ENCODE data around the gene SLMAP.

Gene SLMAP

DNA sequence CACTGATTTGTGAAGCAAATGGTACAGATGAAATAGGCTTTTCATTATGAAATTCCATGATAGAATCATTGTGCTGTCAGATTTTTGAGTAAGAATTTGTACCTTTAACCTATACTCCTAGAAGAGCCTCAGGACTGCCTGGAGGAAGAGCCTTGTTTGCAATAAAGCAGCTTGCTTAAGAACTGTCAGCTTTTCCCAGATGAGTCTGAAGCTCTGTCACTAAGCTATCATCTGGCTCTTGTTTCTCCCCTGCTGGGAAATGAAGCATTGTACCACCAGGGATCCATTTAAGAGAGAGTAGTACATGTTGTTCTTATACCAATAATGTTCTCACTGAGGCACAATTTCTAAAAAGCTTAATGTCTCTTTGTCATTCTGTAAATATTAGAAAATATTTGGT, 167.0 kb downstream of the SLMAP start:
- Mint-ChIP-seq H3K9me3 (no peaks in the 10 kb centered on the region), H3K36me3 (ENCODE audit: low read depth) (peaks cover 28% of the 10 kb centered on the region), H3K4me1 (ENCODE audit: low read depth) (no peaks in the 10 kb centered on the region), H3K27ac (no peak overlapping the region), H3K4me3 (no peak overlapping the region), H3K27me3 (ENCODE audit: low read depth) (no peaks in the 10 kb centered on the region)
- DNase-seq (ENCODE audit: low spot score), result no peak

DNA sequence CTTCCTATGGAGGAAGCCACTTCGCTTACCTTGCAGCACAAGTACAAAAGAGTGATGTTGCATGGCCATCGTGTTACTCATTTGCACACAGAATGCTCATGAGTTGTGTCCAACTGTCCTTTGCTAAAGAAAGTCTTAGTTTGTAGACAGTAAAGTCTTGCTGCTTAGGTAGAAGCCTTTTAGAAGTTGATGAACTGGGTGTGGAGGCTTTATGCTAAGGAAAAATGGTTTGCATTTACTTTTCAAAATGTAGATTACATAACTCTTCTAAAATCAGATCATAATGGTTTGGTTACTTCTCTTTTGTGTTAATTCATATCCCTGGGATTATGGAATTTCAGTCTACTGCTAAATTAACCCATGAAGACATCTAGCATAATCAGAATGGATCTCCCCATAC, 167.6 kb downstream of the SLMAP start:
- H3K9me3 Mint-ChIP-seq, result no peaks in the 10 kb centered on the region
- H3K27me3 Mint-ChIP-seq (ENCODE audit: low read depth), result no peaks in the 10 kb centered on the region
- no peak overlapping the region for H3K27ac Mint-ChIP-seq
- H3K4me3 Mint-ChIP-seq, result no peak overlapping the region
- no peak for DNase-seq (ENCODE audit: low spot score)
- no peaks in the 10 kb centered on the region for H3K4me1 Mint-ChIP-seq (ENCODE audit: low read depth)
- H3K36me3 Mint-ChIP-seq (ENCODE audit: low read depth), result peaks cover 27% of the 10 kb centered on the region

DNA sequence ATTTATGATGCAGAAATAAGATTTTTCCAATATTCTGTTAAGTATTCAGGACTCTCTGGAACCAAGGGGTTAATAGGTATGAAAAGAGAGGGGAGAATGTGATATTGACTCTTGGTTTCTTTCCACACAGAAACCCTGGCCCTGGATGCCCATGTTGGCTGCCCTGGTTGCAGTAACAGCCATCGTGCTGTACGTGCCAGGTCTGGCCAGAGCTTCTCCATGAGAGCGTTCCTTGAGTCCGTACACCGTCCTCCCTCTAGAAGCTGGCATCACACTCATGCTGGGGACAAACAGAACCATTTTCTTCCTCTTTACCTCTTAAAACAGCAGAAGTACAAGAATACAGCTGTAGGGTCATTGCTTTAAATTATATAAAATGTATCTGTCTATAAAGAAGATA, 171.1 kb downstream of the SLMAP start:
- no peak overlapping the region for H3K27ac Mint-ChIP-seq
- no peak for DNase-seq (ENCODE audit: low spot score)
- no peaks in the 10 kb centered on the region for H3K4me1 Mint-ChIP-seq (ENCODE audit: low read depth)
- peaks cover 28% of the 10 kb centered on the region for H3K36me3 Mint-ChIP-seq (ENCODE audit: low read depth)
- H3K27me3 Mint-ChIP-seq (ENCODE audit: low read depth), result no peaks in the 10 kb centered on the region
- H3K4me3 Mint-ChIP-seq, result no peak overlapping the region
- no peaks in the 10 kb centered on the region for H3K9me3 Mint-ChIP-seq

DNA sequence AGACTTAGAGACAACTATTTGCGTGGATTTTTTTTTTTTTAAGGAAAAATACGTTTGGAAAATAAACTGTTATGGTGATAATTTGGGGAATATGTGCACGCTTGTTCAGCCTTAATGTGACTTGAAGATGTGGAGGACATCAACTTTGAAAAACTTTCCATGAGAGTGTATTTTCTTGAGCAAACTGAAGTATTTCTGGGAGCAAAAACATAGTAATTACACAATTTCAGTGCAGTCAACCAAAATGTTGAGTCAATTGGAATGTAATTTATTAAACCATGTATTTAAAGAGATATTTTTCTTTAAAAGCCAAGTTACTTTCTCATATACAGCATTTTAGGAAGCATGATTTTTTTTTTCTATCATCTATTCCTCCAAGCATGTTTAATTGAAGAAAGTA, 171.8 kb downstream of the SLMAP start:
- no peak for DNase-seq (ENCODE audit: low spot score)
- Mint-ChIP-seq H3K4me3 (no peak overlapping the region), H3K27me3 (ENCODE audit: low read depth) (no peaks in the 10 kb centered on the region), H3K4me1 (ENCODE audit: low read depth) (no peaks in the 10 kb centered on the region), H3K9me3 (no peaks in the 10 kb centered on the region), H3K36me3 (ENCODE audit: low read depth) (peaks cover 24% of the 10 kb centered on the region), H3K27ac (no peak overlapping the region)

DNA sequence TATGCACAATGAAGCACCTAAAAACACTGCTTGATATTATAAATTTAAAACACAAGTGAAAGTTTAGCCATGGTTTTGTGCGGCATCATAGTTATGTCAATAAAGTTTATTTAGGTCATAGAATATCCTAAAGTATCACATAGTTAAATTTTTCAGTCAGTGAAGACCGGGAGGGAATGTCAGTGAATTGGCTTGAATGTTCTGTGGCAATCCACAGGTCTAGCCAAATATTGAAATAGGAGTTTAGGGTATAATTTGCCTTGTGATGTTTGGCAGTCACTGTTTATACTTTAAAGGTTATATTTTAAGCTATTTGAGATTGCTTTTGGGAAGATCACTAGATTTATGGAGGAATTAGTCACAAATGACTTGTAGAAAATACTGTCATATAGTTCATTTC, 172.4 kb downstream of the SLMAP start:
- no peak for DNase-seq (ENCODE audit: low spot score)
- H3K27me3 Mint-ChIP-seq (ENCODE audit: low read depth), result no peaks in the 10 kb centered on the region
- no peak overlapping the region for H3K4me3 Mint-ChIP-seq
- peaks cover 20% of the 10 kb centered on the region for H3K36me3 Mint-ChIP-seq (ENCODE audit: low read depth)
- H3K4me1 Mint-ChIP-seq (ENCODE audit: low read depth), result peaks cover 2% of the 10 kb centered on the region
- no peak overlapping the region for H3K27ac Mint-ChIP-seq
- no peaks in the 10 kb centered on the region for H3K9me3 Mint-ChIP-seq

DNA sequence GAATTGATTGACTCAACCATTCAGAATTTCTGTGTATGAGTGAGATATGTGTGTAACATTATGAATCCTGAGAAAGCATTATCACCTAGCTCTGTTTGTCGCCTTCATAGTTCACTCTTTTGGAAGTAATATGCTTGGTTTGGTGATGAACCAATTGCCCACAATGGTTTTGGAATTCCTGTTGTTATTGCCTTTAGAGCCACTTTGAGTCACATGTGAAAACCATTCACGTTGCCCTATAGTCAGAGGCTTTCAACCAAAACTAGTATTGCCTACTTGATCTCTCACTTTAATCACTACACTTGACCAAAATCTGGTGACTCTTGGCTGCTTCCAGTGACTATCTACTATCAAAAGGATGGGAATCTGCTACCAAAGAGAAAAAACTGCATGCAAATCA, 173.9 kb downstream of the SLMAP start:
- no peak for DNase-seq (ENCODE audit: low spot score)
- H3K4me3 Mint-ChIP-seq, result no peak overlapping the region
- H3K27me3 Mint-ChIP-seq (ENCODE audit: low read depth), result no peaks in the 10 kb centered on the region
- no peak overlapping the region for H3K27ac Mint-ChIP-seq
- peaks cover 2% of the 10 kb centered on the region for H3K4me1 Mint-ChIP-seq (ENCODE audit: low read depth)
- no peaks in the 10 kb centered on the region for H3K9me3 Mint-ChIP-seq
- peaks cover 18% of the 10 kb centered on the region for H3K36me3 Mint-ChIP-seq (ENCODE audit: low read depth)

DNA sequence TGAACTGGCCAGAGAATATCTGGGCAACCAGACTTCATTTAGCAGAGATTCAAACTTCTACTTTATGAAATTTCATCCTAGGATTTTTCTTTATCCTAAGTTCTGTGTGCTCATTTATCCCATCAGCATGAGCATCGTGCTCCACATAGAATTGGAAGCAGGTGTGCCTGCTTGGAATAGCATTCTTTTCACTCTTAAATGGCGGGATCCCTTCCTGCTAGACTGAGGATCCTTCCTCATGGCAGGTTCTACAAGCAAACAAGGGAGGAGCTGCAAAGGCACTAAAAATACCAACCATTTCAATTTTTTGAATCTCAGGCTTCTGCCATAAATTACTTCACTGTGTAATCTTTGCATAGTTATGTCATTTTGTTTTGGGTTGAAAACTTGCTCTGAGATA, 177.5 kb downstream of the SLMAP start:
- DNase-seq (ENCODE audit: low spot score), result no peak
- no peaks in the 10 kb centered on the region for H3K27me3 Mint-ChIP-seq (ENCODE audit: low read depth)
- H3K27ac Mint-ChIP-seq, result no peak overlapping the region
- peaks cover 2% of the 10 kb centered on the region for H3K4me1 Mint-ChIP-seq (ENCODE audit: low read depth)
- no peak overlapping the region for H3K4me3 Mint-ChIP-seq
- peaks cover 7% of the 10 kb centered on the region for H3K36me3 Mint-ChIP-seq (ENCODE audit: low read depth)
- H3K9me3 Mint-ChIP-seq, result no peaks in the 10 kb centered on the region

DNA sequence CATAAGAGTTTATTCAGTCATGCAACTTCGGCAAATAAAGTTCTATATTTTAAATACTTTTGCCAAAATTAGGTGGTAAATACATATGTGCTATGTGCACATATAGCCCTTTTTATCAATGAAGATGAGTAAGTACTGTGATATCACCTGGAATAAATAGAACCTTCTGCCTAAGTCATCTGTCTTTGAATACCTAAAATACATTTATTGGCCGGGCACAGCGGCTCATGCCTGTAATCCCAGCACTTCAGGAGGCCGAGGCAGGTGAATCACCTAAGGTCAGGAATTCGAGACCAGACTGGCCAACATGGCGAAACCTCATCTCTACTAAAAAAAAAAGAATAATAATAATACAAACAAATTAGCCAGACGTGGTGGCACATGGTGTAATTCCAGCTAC, 178.3 kb downstream of the SLMAP start:
- Mint-ChIP-seq H3K27ac (no peak overlapping the region), H3K9me3 (no peaks in the 10 kb centered on the region), H3K36me3 (ENCODE audit: low read depth) (peaks cover 6% of the 10 kb centered on the region), H3K27me3 (ENCODE audit: low read depth) (no peaks in the 10 kb centered on the region), H3K4me3 (no peak overlapping the region), H3K4me1 (ENCODE audit: low read depth) (peaks cover 2% of the 10 kb centered on the region)
- DNase-seq (ENCODE audit: low spot score), result no peak

DNA sequence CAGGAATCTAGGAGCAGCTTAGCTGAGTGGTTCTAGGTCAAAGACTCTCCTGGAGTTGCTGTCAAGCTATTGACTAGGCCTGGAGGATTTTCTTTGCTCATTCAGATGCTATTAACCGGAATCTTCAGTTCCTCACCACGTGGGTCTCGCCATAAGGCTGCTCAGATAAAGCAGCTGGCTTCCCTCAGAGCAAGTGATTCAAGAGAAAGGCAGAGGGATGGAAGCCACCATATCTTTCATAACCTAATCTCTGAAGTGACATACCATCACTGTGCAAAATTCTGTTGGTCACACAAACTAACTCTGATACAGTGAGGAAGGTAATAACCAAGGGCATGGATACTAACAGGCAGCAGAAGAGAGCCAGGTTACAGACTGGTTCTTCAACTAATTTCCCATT, 179.4 kb downstream of the SLMAP start:
- Mint-ChIP-seq H3K4me1 (ENCODE audit: low read depth) (peaks cover 2% of the 10 kb centered on the region), H3K4me3 (no peak overlapping the region), H3K36me3 (ENCODE audit: low read depth) (peaks cover 4% of the 10 kb centered on the region), H3K9me3 (no peaks in the 10 kb centered on the region), H3K27me3 (ENCODE audit: low read depth) (no peaks in the 10 kb centered on the region), H3K27ac (no peak overlapping the region)
- DNase-seq (ENCODE audit: low spot score), result no peak

DNA sequence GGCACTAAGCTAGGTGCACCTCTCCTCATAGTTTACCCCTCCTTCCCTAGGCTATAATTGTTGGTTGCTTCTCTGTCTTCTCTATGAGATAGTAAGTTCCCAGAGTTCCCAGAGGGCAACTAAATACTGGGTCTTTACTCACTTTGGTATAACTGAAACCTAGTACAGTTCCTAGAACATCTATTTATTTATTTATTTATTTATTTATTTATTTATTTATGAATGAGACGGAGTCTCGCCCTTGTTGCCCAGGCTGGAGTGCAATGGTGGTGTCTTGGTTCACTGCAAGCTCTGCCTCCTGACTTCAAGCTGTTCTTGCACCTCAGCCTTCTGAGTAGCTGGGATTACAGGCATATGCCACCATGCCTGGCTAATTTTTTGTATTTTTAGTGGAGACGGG, 181.0 kb downstream of the SLMAP start:
- Mint-ChIP-seq H3K9me3 (no peaks in the 10 kb centered on the region), H3K27ac (no peak overlapping the region), H3K27me3 (ENCODE audit: low read depth) (no peaks in the 10 kb centered on the region), H3K36me3 (ENCODE audit: low read depth) (no peaks in the 10 kb centered on the region), H3K4me3 (no peak overlapping the region), H3K4me1 (ENCODE audit: low read depth) (peaks cover 2% of the 10 kb centered on the region)
- DNase-seq (ENCODE audit: low spot score), result no peak

DNA sequence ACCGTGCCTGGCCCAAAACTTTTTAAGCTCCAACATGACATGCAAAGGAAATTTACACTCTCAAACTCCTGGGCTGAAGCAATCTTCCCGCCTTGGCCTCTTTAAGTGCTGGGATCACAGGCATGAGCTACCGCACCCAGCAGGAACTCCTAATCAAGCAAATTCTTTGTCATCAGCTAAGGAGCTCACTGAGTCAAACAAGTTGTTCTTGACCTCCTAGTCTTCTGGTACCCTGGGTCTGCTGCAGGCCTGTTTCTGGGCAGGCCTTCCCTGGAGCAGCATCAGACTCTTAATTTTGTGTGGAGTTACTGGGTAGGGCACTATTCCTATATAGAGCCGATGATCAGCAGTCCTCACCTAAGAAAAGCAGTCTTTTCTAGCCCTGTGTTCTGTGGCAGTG, 183.7 kb downstream of the SLMAP start:
- no peak overlapping the region for H3K4me3 Mint-ChIP-seq
- no peaks in the 10 kb centered on the region for H3K36me3 Mint-ChIP-seq (ENCODE audit: low read depth)
- no peaks in the 10 kb centered on the region for H3K4me1 Mint-ChIP-seq (ENCODE audit: low read depth)
- no peak for DNase-seq (ENCODE audit: low spot score)
- H3K27me3 Mint-ChIP-seq (ENCODE audit: low read depth), result no peaks in the 10 kb centered on the region
- no peak overlapping the region for H3K27ac Mint-ChIP-seq
- no peaks in the 10 kb centered on the region for H3K9me3 Mint-ChIP-seq

DNA sequence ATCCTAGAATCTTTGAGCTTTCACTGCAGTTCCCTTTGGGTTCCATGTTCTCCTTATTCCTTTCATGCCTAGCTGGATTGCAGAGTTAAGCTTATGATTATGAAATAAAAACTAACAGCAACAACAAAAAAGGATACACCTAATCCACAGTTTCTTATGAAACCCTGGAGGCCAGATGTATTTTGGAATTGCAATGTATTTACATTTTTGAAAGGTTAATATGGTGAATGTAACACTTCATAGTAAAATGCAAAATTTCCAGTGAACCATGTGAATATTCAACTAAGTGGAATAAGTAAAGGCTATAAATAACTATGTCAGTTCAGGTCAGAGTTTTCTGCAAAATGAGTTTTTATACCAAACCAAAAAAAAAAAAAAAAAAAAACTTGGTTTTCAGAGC, 186.3 kb downstream of the SLMAP start:
- H3K4me3 Mint-ChIP-seq, result no peak overlapping the region
- H3K36me3 Mint-ChIP-seq (ENCODE audit: low read depth), result no peaks in the 10 kb centered on the region
- no peak overlapping the region for H3K27ac Mint-ChIP-seq
- no peak for DNase-seq (ENCODE audit: low spot score)
- no peaks in the 10 kb centered on the region for H3K4me1 Mint-ChIP-seq (ENCODE audit: low read depth)
- H3K27me3 Mint-ChIP-seq (ENCODE audit: low read depth), result no peaks in the 10 kb centered on the region
- H3K9me3 Mint-ChIP-seq, result no peaks in the 10 kb centered on the region

DNA sequence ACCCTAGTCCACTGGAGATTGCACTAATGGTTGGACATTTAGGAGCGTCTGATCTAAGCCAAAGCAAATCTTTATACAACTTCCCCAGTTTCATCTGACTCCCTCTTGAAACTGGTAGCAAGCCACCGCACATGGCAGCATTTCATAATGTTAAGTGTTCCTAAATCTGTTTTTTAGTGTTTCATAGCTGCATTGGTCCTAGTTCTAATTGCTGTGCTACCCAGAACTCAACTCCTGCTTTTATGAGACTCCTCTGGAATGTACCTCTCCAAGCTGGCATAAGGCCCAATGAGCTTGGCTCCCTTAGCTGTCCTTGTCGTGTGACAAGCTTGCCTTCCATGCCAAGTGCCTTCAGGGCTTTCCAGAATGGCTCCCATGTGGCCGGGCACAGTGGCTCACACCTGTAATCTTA, 186.8 kb downstream of the SLMAP start:
- no peak overlapping the region for H3K27ac Mint-ChIP-seq
- no peak for DNase-seq (ENCODE audit: low spot score)
- H3K27me3 Mint-ChIP-seq (ENCODE audit: low read depth), result no peaks in the 10 kb centered on the region
- H3K4me1 Mint-ChIP-seq (ENCODE audit: low read depth), result no peaks in the 10 kb centered on the region
- H3K36me3 Mint-ChIP-seq (ENCODE audit: low read depth), result no peaks in the 10 kb centered on the region
- no peak overlapping the region for H3K4me3 Mint-ChIP-seq
- no peaks in the 10 kb centered on the region for H3K9me3 Mint-ChIP-seq

DNA sequence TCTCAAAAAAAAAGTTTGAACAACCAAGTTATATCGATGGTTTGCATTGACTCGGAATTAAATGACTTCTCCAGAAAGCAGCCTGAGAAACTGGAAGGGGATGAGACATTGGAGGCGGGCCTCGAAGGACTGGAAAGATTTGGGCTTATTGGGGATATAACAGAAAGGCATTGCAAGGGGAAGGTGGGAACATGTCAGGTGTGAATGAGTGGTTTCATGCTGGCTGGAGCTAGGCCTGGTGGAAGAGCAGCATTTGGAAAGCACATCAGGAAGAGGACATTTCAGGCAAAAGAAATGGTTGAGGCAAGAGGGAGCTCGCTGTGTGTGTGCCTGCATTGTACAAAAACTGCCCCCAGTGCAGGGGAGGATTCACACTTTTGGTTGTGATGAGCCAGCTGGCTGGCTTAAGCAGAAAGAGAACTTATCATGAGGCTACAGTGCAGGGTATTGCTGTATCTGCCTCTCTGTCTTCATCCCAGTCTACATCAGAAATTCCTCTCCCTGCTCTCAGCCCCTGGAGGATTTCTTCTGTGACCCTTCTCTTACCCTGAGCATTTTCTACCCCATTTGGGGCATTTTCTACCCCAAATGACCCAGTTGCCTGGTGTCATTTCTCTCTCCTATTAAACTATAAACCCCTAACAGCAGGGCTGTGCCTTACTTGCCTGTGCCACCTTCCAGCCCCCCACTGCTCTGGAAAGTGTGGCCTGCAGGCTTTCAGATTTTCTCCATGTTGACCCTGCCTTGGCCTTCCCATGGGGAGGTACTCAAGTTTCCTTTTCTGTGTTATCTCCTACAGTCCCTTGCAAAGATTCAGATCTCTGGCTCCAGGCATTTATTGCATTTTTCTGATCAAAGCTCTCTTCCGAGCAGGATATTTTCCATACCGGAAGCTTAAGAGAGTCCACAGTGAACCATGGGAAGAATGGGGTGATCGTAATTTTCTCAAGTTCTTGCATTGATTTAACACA, 187.7 kb downstream of the SLMAP start:
- Mint-ChIP-seq H3K27me3 (ENCODE audit: low read depth) (no peaks in the 10 kb centered on the region), H3K4me1 (ENCODE audit: low read depth) (no peaks in the 10 kb centered on the region), H3K4me3 (no peak overlapping the region), H3K27ac (no peak overlapping the region), H3K36me3 (ENCODE audit: low read depth) (no peaks in the 10 kb centered on the region), H3K9me3 (no peaks in the 10 kb centered on the region)
- DNase-seq (ENCODE audit: low spot score), result no peak

DNA sequence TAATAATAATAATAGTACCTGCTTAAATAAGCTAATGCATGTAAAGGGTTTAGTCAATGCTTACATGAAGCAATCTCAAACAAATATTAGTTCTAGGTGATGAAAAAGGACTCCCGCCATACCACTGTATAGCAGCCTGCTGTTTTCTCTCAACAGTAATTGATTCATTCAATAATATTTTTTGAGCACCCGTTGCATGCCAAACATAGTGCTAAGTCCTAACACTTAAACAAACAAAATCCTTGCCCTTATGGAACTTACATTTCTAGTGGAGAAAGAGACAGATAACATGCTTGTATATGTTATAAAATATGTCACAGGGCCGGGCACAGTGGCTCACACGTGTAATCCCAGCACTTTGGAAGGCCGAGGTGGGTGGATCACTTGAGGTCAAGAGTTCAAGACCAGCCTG, 190.9 kb downstream of the SLMAP start:
- no peaks in the 10 kb centered on the region for H3K27me3 Mint-ChIP-seq (ENCODE audit: low read depth)
- H3K4me1 Mint-ChIP-seq (ENCODE audit: low read depth), result peaks cover 2% of the 10 kb centered on the region
- H3K36me3 Mint-ChIP-seq (ENCODE audit: low read depth), result no peaks in the 10 kb centered on the region
- H3K4me3 Mint-ChIP-seq, result no peak overlapping the region
- no peak overlapping the region for H3K27ac Mint-ChIP-seq
- no peaks in the 10 kb centered on the region for H3K9me3 Mint-ChIP-seq
- no peak for DNase-seq (ENCODE audit: low spot score)
